Thyroid gland (tissue), 4 donors: ENCODE results near the gene GTPBP4.

Experiments
- CTCF ChIP-seq, 6 experiments: fragments of 200-600 bp in 3 of 6; fragments of 450-650 bp in 3 of 6; sonication (generic) in 3 of 6; IDR thresholded peaks; one replicate each; pipeline ENCODE4 v1.5.1; 2016 to 2019; ENCODE audit warnings: antibody characterized with exemption in 6 of 6, mild to moderate bottlenecking in 2 of 6, inconsistent platforms in 1 of 6, moderate library complexity in 1 of 6
- POLR2A ChIP-seq, 2 donors: fragments of 450-650 bp; IDR thresholded peaks; one replicate each; pipeline ENCODE4 v1.6.1; 2017; ENCODE audit warnings: antibody characterized with exemption in 2 of 2, mild to moderate bottlenecking in 2 of 2, moderate library complexity in 1 of 2

GRCh38 chr10:962342-962741 is 25.9 kb upstream of the GTPBP4 start:
- no peak for TF ChIP-seq CTCF (IDR thresholded peaks at IDR 0.05)
- TF ChIP-seq POLR2A (IDR thresholded peaks at IDR 0.05): no peak
